ENCODE measurements around the gene ST6GAL2.

DNA sequence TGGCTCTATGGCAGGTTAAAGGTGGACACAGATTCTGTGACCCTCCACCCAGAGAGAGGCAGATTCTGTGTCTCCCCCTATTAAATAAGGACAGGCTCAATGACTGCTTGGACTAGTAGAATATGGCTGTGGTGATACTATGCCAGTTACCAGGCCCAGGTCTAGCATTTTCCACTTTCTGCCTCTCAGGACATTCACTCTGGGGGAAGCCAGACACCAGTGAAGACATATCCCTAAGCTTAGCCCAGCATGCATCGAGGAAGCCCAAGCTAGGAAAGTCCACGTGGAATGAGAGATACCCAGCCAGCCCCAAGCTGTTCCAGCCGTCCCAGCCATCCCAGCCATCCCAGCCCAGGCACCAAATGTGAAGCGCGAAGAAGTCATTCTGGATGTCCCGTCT is 40.3 kb downstream of the ST6GAL2 start:
- TF ChIP-seq ZNF571 (tag by site-specific recombination; IDR thresholded peaks at IDR 0.05), result no peak
- no peak for TF ChIP-seq CTCF (tag by site-specific recombination; IDR thresholded peaks at IDR 0.05)
- TF ChIP-seq GLIS2 (tag by site-specific recombination; IDR thresholded peaks at IDR 0.05), result no peak
- TF ChIP-seq ZNF394 (tag by site-specific recombination; IDR thresholded peaks at IDR 0.05; ENCODE audit: borderline replicate concordance), result no peak
- no peak for TF ChIP-seq KLF16 (tag by site-specific recombination; IDR thresholded peaks at IDR 0.05)
- TF ChIP-seq ZNF19 (tag by site-specific recombination; IDR thresholded peaks at IDR 0.05; ENCODE audit: low read depth), result no peak
- no peak for TF ChIP-seq ZSCAN23 (tag by site-specific recombination; IDR thresholded peaks at IDR 0.05)
- no peak for TF ChIP-seq ZNF302 (tag by site-specific recombination; IDR thresholded peaks at IDR 0.05; ENCODE audit: low read depth)
- TF ChIP-seq ZNF76 (tag by site-specific recombination; IDR thresholded peaks at IDR 0.05; ENCODE audit: borderline replicate concordance, low read depth), result no peak
- no peak for TF ChIP-seq ZNF549 (tag by site-specific recombination; IDR thresholded peaks at IDR 0.05)
- no peak for TF ChIP-seq SALL2 (tag by site-specific recombination; IDR thresholded peaks at IDR 0.05; ENCODE audit: borderline replicate concordance)
